NCI-H748 treated with DMSO at 0.1 percent for 48 hours (cell line): ENCODE results near the gene ZFPL1.

ENCODE experiments used
- DNase-seq: peaks from one replicate; lab custom pipeline; 2025; lab: John Stamatoyannopoulos, UW

Gene ZFPL1

DNA sequence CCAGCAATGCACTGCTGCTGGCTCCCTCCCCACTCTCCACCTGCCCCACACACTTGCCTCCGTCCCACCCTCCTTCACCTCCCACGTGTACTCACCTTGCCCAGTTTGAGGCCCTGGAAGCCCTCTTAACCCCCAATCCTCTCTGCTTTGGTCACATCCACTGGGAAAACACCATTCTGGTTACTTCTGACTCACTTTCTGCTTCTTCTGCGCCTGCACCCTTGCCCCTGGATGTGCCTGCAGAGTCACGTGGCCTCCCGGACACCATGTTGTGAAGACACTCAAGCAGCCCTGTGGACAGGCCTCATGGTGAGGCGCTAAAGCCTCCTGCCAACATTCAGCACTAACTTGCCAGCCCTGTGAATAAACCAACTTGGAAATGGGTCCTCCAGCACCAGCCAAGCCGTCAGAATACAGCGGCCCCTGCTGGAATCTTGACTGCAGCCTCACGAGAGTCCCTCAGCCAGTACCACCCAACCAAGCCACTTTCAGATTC, 23.1 kb upstream of the ZFPL1 start:
- DNase-seq = no peak

DNA sequence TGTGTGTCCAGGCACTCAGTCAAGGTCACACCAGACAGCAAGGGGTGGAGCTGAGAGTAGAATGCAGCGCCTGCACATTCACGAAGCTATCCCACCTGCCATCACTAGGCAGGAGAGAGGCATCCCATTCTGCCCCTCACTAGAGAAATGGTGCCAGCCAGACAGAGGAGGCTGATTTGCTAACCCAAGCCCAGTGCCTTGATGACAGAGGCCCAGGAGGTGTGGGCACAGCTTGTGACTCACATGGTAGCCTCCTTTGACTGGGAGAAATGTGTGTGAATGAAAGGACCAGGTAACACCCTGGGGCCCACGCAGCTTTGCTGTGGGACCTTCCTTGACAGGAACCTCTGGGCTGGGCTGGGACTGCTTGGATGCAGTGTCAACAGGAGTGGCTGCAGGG, 20.5 kb upstream of the ZFPL1 start:
- no peak for DNase-seq

DNA sequence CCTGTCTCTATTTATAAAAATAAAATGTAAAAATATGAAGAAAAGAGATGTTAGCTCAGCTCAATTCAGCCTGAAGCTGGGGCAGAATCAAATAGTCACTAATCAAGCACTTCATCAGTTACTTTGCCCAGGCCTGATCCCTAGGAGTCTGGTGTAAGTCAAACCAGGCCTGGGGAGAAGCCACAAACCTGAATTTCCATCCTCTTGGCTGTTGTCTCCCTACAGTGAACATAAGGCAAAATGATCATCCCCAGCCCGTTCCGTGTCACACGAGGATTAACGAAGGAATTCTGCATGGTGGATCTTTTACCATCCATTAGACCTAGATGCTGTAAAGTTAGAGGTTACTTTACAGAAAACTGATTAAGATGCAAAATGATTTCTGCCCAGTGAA, 19.2 kb upstream of the ZFPL1 start:
- DNase-seq = no peak

DNA sequence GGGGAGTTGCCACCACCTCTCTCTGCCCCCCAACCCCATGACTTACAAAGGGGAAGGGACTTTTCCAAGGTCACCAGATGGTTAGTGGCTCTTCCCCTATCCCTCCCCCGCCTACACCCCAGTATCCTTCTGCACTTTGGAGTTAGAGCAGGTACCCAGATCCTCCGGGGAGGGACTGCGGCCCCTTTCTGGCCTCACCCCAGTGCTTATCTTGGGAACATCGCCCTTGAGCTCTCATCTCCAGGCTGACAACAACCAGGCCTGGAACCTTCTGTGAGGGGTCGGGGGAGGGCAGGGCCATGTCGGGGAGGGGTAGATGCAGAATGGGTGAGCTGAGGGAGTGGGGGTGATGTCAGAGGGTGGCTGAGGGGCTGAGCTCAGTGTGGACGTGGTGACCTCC, 18.2 kb upstream of the ZFPL1 start:
- no peak for DNase-seq

DNA sequence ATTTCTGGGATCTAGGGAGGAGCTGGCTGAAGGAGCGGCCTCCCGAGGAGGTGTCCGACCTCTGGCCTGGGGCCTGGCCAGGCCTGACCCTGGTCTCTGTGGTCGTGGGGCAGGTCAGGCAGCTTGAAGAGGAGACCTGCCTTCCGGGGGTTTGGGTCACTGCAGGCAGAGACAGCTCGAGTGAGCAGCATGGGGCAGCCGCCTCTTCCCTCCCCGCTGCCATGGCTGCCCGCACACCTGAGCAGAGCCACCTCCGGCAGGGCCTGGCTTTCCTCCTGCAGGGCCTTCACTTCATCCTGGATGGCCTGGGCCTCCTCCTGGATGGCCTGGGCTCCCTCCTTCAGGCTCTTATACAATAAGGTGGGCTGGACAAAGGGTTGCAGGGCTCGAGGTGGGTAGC, 17.7 kb upstream of the ZFPL1 start:
- DNase-seq = no peak

DNA sequence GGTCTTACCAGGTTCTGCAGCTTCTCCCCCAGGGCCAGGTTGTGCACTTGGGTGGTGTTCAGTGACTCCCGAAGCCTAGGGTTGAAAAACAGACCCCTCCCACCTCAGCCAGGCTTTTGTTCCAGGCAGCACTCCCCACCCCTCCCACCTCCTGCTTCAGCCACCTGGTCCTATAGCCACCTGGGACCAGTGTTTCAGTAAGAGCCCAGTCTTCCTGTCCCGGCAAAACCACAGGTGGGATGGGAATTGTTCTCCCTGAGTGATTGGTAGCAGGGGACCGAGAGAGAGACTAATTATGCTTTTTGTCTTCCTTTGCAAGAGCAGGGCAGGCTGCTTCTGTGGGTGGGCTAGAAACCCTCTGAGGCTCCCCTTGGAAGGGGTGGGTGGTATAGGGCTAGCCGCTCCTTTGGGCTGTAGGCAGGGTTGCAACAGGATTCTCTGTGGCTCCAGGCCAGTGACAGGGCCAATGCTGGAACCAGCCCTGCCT, 17.2 kb upstream of the ZFPL1 start:
- no peak for DNase-seq

DNA sequence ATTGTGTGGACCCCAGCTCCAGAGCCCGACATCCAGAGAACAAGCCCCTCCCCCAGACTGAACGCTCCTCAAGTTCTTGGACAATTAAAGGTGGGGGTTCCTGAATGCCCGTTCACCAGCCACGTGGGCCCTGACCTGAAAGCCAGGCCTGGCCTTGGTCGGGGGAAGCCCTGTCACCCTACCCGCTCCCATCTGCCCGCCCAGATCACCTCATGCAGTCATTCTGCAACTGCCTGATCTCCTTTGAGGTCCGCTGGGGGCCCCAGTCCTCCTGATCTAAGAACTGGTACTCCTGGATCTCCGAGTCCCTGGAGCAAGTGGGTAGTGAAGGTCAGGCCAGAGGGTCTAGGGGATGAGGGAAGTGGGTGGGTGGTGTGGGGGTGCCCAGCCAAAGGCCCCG, 16.6 kb upstream of the ZFPL1 start:
- no peak for DNase-seq

DNA sequence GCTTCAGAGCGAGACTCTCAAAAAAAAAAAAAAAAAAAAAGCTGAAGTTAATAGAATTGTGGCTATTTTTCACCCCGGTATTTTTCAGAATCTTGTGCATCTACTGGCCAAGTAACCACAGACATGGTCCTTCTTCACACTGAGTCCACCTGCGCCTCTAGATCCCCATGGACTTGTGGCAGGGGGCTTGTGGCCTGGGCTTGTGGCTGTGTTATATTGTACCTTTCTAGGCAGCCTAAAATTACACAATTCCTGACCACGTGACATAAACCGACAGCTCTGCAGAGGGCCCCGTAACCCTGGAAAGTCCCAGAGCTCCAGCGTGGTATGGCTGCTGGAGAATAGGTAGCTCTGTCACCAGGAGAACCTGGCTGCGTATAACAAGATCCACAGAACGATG, 14.8 kb upstream of the ZFPL1 start:
- DNase-seq = no peak

DNA sequence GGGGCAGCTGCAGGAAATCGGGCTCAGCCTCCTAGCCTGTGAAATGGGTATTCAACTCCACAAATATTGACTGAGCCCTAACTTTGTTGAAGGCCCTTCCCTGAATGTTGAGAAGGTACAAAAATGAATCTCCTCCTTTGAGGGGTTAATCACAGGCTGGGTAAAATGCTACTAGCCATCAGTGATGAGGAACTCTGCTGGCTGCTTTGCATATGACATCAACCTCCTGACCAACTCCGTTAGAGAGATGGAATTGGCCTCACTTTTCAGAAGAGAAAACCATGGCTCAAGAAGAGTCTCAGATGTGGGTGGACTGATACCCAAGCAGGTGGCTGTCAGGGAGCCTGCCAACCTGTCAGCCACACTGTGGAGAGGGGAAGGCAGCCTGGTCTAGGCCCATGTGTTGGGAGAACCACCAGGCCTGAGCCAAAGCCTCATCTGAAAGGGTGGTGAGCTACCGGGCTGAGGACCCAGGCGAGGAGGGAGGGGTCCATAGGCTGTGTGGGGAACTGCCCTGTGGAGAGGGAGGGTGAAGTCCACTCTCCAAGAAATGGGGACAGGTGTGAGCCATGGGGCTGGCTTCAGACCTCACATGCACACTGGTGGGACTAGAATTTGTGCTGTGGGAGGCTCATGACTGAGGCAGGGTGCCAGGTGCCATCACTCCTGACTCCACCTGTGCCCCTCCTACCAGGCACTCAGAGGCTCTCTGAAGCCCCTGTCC, 12.0 kb upstream of the ZFPL1 start:
- DNase-seq = no peak

DNA sequence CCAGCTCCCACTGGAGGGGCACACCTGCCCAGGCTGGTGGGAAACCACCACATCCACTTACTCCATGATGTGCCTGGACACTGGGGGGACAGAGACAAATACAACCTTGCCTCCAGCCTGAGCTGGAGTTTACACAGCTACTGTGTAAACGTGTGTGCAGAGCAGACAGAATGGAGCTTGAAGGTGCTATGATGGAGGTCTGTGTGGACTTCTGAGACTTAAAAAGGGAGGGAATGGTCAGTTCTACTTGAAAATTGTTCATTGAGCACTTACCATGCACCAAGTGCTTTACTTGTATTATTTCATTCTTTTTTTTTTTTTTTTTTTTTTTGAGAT, 11.4 kb upstream of the ZFPL1 start:
- no peak for DNase-seq

DNA sequence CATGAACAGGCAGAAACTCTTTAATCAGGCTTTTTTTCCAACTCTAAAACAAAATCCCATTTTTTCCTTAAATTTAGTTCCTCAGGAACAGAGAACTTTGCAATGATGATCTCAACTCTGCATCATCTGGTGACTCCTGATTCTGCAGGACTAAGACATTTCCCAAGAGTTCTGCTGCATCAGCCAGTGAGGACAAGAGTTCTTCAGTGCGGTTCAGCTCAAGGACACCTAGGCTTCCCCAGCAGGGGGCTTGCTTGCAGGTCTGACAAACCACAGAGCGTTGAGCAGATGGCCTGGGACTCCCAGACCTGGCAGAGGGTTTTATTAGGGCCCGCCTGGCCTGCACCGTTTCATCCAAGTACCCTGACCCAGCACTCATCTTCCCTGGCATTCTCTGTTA, 6.6 kb upstream of the ZFPL1 start:
- no peak for DNase-seq

DNA sequence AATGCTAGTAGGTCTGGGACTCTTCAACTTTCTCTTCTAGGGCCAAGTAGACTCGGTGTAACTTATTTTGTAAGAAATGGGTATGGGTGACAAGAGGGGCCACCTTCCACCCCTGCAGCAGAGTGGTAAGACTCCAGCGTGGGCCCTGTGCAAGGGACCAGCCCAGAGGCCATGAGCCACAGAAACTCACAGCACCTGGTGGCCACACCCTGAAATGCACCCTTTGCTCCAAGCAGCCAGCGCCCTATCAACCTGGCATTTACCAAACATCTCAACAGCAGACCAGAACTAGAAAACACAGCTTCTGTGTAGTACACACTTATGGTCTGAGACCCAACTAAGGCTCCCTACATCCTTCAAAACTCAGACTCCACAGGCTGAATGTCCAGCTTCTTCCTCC, 5.9 kb upstream of the ZFPL1 start:
- no peak for DNase-seq

DNA sequence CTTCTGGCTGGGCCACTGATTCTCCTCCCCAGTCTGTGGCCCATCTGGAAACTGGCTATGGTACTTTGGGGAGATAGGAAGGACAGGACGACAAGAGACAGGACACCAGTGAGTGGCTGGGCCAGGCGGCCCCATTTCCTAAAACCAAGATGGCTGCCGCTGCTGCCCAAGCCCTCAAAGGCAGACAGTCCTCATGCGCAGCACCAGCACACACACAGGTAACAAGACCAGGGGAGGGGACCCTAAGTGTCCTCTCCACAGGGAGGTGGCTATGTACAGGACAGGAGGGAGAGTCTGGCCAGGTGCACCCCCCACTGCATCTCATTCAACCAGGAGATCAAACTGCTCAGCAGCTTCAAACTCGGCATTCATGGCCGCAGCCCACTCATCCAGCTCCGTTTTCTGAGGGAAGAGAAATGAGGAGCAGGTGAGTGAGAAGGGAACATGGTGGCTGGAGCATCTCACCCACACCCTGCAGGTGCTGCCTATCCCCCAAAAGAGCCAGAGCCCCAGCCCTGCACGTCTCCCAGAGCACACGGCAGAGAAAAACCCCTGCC, 5.2 kb upstream of the ZFPL1 start:
- no peak for DNase-seq

DNA sequence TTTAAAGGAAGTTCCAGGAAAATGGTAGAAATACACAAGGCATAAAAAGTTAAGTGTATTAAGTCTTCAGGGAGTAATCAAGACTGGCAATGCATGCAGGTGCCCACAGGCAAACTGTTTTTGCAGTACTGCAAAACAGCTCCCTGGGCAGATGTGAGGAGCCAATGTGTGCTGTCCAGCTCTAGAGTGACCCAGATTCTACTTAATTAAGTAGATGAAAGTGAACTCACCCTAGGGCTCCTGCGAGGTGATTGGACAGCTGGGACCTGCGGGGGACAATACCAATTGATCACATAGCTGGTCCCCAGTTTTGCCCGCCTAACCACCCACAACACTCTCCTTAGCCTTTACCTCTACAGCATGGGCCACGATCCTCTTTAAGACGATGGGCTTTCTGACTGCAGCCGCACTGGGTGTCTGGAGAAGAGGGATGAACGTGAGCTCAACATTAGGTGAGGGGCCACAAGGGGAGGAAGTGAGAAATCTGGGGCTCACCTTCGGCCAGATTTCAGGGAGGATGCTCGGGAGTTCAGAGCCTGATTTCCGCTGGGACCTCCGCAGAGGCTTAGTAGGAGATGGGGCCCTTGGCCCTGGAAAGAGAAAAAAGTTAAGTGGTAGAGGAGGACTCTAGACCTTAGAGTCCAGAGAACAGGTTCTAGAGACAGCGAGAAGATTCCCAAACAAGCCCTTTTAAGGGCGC, 738 bp upstream of the ZFPL1 start:
- DNase-seq = no peak

DNA sequence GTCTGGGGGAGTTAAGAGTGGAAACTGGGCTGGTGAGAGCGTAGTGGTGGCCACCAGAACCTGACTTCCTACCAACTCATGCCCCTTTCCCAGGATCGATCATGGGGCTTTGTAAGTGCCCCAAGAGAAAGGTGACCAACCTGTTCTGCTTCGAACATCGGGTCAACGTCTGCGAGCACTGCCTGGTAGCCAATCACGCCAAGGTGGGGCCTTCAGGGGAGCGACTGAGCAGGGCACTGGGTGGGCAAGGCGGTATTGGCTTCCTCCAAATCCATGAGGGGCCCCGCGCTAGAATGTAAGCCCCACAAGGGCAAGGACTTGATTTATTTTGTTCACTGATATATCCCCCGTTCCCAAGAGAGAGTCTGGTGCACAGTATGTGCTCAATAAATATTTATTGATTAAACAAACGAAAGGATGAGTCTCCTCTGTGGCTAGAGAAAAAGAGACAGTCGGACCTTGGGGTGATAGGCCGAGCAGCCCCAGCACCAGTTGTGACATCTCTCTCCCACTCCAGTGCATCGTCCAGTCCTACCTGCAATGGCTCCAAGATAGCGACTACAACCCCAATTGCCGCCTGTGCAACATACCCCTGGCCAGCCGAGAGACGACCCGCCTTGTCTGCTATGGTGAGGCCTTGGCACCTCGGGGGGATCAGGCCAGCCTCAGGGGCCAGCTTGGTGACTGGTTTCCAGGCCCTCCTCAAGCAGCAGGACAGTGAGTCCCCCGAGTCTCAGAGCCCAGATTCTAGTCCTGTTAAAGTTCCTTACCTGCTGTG, 765 bp downstream of the ZFPL1 start:
- no peak for DNase-seq

DNA sequence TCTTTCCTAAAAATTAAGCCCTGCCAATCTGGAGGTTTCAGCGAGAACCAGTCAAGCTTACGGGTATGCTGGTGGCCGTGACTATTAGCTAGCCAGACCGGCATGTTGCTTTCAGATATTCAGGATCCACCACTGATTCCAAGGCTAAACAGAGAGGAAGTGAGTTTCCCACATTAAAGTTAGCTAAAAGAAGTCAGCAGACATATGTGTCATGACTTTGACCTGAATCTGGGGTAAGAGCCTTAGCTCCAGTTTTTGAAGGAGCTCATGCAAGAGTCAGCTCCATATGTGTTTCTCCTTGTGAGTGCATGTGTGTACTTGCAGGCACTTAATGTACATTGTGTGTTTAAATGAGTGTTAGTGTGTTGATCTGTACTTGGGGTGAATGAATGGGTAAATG, 1.4 kb downstream of the ZFPL1 start:
- DNase-seq = no peak

DNA sequence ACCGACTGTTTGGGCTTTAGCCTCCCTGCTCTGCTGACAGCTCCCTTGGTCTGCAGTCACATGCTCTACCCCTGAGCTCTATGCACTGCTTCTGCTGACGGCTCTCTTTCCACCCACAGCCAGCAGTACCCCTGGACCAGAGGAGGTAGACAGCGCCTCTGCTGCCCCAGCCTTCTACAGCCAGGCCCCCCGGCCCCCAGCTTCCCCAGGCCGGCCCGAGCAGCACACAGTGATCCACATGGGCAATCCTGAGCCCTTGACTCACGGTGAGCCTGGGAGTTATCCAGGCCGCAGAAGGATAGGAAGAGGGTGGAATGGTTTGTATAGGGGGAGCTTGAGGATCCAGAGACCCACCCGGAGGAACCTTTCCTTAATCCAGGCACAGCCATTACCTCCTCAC, 2.8 kb downstream of the ZFPL1 start:
- DNase-seq = no peak

DNA sequence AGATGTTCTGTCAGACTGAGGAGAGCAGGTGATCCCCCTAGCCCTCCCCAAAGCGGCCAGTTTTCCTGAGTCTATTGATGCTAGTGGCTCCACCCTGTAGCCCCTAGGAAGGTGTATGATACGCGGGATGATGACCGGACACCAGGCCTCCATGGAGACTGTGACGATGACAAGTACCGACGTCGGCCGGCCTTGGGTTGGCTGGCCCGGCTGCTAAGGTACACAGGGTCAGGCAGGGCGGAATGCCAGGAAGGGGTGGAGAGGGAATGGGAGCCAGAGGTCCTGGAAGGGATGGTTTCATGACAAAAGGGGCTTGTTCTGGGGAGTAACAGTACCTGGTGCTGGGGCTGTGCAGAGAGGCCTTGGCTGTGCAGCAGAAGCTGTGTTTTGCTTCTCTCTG, 3.2 kb downstream of the ZFPL1 start:
- no peak for DNase-seq

DNA sequence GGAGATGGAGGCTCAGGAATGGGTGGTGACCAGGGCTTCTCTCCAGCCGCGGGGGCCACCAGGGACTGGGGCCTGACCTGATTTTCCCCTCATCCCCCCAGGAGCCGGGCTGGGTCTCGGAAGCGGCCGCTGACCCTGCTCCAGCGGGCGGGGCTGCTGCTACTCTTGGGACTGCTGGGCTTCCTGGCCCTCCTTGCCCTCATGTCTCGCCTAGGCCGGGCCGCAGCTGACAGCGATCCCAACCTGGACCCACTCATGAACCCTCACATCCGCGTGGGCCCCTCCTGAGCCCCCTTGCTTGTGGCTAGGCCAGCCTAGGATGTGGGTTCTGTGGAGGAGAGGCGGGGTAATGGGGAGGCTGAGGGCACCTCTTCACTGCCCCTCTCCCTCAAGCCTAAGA, 3.8 kb downstream of the ZFPL1 start:
- no peak for DNase-seq

DNA sequence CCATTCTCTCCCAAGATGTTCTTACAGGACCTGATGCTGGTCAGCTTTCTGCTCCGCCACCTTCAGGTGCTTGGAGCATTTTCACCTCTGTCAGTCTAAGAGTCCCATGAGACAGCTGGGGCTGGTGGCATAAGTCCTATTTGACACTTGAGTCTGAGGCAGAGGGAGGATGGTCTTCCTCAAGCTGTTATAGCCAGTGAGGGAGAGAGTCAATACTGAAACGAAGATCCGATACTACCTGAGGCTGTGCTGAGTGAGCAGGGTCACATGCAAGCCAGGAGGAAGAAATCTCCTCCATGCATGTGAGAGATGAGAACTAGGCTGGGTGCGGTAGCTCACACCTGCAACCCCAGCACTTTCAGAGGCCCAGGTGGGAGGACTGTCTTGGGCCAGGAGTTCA, 5.6 kb downstream of the ZFPL1 start:
- no peak for DNase-seq

DNA sequence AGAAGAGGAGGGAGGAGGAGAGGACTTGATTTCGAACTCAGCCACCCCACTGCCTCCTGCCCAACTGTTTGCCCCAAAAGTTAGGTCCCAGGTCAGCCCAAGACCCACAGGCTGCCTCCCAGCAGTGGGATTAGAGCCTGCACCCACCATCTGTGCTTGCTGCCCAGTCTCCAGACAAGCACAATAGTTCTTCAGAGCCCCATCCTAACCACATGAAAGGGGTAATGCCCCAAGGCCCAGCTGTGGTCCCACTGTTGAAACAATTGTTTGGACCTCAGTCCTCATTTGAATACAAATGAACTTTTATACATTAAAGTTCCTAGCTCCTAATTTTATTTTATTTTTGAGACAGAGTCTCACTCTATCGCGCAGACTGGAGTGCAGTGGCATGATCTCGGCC, 6.6 kb downstream of the ZFPL1 start:
- DNase-seq = no peak

DNA sequence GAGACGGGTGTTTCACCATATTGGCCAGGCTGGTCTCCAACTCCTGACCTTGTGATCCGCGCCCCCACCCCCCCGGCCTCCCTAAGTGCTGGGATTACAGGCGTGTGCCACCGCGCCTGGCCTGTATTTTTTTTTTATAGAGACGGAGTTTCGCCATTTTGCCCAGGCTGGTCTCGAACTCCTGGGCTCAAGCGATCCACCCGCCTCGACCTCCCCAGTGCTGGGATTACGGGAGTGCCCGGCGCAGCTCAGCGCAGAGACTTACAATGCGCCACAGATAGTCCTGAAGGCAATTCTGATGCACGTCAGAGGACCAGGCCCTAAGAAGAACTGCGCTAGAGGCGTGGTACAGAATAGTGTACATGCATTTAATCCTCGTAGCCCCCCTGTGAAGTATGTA, 11.4 kb downstream of the ZFPL1 start:
- DNase-seq = no peak
